Measurements from ENCODE around the gene ACTL8. TPM values are rescaled to one million over a fixed set of nuclear protein-coding genes. Genes with fewer than 3 reads are reported as not detected.

The ACTL8 gene
- total RNA-seq, 1 donor from 2014 or later = not detected

GRCh38 chr1:17734609-17735008, 20.5 kb upstream of the ACTL8 start:
- TF ChIP-seq, protein P1, sequence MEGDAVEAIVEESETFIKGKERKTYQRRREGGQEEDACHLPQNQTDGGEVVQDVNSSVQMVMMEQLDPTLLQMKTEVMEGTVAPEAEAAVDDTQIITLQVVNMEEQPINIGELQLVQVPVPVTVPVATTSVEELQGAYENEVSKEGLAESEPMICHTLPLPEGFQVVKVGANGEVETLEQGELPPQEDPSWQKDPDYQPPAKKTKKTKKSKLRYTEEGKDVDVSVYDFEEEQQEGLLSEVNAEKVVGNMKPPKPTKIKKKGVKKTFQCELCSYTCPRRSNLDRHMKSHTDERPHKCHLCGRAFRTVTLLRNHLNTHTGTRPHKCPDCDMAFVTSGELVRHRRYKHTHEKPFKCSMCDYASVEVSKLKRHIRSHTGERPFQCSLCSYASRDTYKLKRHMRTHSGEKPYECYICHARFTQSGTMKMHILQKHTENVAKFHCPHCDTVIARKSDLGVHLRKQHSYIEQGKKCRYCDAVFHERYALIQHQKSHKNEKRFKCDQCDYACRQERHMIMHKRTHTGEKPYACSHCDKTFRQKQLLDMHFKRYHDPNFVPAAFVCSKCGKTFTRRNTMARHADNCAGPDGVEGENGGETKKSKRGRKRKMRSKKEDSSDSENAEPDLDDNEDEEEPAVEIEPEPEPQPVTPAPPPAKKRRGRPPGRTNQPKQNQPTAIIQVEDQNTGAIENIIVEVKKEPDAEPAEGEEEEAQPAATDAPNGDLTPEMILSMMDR (IDR thresholded peaks at IDR 0.05; ENCODE audit: partially characterized antibody, unreplicated experiment) = no peak
- no peak overlapping the region for H3K4me3 Mint-ChIP-seq (ENCODE audit: unreplicated experiment)

GRCh38 chr1:17735348-17735747, 19.8 kb upstream of the ACTL8 start:
- Mint-ChIP-seq H3K27me3 (ENCODE audit: unreplicated experiment) (peaks cover 4% of the 10 kb centered on the region), H3K4me3 (ENCODE audit: unreplicated experiment) (no peak overlapping the region), H3K9me3 (ENCODE audit: unreplicated experiment) (no peaks in the 10 kb centered on the region), H3K27ac (ENCODE audit: unreplicated experiment) (no peak overlapping the region), H3K4me1 (ENCODE audit: low read depth, unreplicated experiment) (no peaks in the 10 kb centered on the region), H3K36me3 (ENCODE audit: unreplicated experiment) (no peaks in the 10 kb centered on the region)
- TF ChIP-seq, protein P1 (IDR thresholded peaks at IDR 0.05; ENCODE audit: partially characterized antibody, unreplicated experiment) = no peak
- no peak for DNase-seq

More at GRCh38 chr1:17734609-17735008, 20.5 kb upstream of the ACTL8 start:
- DNase-seq = no peak
- Mint-ChIP-seq H3K36me3 (ENCODE audit: unreplicated experiment) (no peaks in the 10 kb centered on the region), H3K27me3 (ENCODE audit: unreplicated experiment) (peaks cover 4% of the 10 kb centered on the region), H3K9me3 (ENCODE audit: unreplicated experiment) (no peaks in the 10 kb centered on the region), H3K27ac (ENCODE audit: unreplicated experiment) (no peak overlapping the region), H3K4me1 (ENCODE audit: low read depth, unreplicated experiment) (no peaks in the 10 kb centered on the region)

DNA sequence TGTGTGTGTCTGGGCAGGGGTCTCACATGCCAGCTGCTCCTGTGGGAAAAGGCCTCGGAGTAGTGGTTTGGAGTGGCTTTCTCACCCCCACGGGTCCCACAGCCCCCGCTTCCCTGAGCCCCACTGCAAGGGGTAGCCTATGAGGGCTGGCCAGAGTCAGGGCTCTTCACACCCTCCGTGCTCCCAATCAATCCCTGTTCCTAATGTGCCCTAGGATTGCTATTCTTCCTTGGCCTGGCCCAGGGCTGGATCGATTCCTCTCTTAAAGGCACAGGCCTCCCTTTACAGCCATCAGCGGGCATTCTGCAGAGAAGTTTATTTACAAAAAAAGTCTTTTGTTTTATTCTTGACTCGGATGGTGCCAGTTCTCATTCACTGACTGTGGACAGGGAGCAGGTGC, 19.3 kb upstream of the ACTL8 start:
- peak; percentile 32 for DNase-seq
- H3K4me1 Mint-ChIP-seq (ENCODE audit: low read depth, unreplicated experiment) = no peaks in the 10 kb centered on the region
- H3K27me3 Mint-ChIP-seq (ENCODE audit: unreplicated experiment) = peaks cover 6% of the 10 kb centered on the region
- no peaks in the 10 kb centered on the region for H3K9me3 Mint-ChIP-seq (ENCODE audit: unreplicated experiment)
- no peaks in the 10 kb centered on the region for H3K36me3 Mint-ChIP-seq (ENCODE audit: unreplicated experiment)
- H3K4me3 Mint-ChIP-seq (ENCODE audit: unreplicated experiment) = no peak overlapping the region
- no peak overlapping the region for H3K27ac Mint-ChIP-seq (ENCODE audit: unreplicated experiment)
- TF ChIP-seq, protein P1 (IDR thresholded peaks at IDR 0.05; ENCODE audit: partially characterized antibody, unreplicated experiment) = no peak

DNA sequence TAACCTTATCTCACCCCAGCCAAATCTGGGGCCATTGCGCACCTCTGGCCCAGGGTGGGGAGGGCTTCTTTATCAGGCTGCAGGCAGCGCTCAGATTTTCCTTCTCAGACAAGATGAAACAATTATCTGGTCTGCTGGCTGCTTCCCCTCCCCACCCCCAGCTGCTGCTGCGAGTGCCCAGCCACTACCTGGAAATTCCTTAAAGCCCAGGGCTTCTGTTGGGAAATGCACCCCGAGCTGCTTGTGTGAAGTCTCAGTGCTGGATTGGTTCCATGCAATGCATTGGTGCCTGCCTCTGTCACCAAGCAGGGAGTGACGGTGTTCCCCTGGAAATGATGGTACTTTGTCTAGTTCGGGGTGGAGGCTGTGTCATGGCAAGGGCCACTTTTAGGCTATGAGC, 18.5 kb upstream of the ACTL8 start:
- TF ChIP-seq, protein P1 (IDR thresholded peaks at IDR 0.05; ENCODE audit: partially characterized antibody, unreplicated experiment) = no peak
- Mint-ChIP-seq H3K36me3 (ENCODE audit: unreplicated experiment) (no peaks in the 10 kb centered on the region), H3K27me3 (ENCODE audit: unreplicated experiment) (peaks cover 6% of the 10 kb centered on the region), H3K4me1 (ENCODE audit: low read depth, unreplicated experiment) (no peaks in the 10 kb centered on the region), H3K27ac (ENCODE audit: unreplicated experiment) (no peak overlapping the region), H3K4me3 (ENCODE audit: unreplicated experiment) (no peak overlapping the region), H3K9me3 (ENCODE audit: unreplicated experiment) (no peaks in the 10 kb centered on the region)
- no peak for DNase-seq

GRCh38 chr1:17739050-17739449, 16.1 kb upstream of the ACTL8 start:
- Mint-ChIP-seq H3K27ac (ENCODE audit: unreplicated experiment) (no peak overlapping the region), H3K4me3 (ENCODE audit: unreplicated experiment) (no peak overlapping the region)
- DNase-seq = no peak

More at GRCh38 chr1:17739050-17739449, 16.1 kb upstream of the ACTL8 start:
- Mint-ChIP-seq H3K27me3 (ENCODE audit: unreplicated experiment) (peaks cover 8% of the 10 kb centered on the region), H3K4me1 (ENCODE audit: low read depth, unreplicated experiment) (no peaks in the 10 kb centered on the region), H3K9me3 (ENCODE audit: unreplicated experiment) (no peaks in the 10 kb centered on the region), H3K36me3 (ENCODE audit: unreplicated experiment) (no peaks in the 10 kb centered on the region)
- TF ChIP-seq, protein P1 (IDR thresholded peaks at IDR 0.05; ENCODE audit: partially characterized antibody, unreplicated experiment) = no peak
